A673 (cell line): ENCODE measurements around the gene CST6.

Experiments
- EZH2 ChIP-seq: fragments of 200-600 bp; sonication (generic); IDR thresholded peaks from 2 replicates; pipeline ENCODE4 v1.6.1; 2017; ENCODE audit warnings: borderline replicate concordance, low read depth, mild to moderate bottlenecking, mixed read lengths, antibody characterized with exemption, low read length; ENCODE audit not compliant: poor library complexity, severe bottlenecking
- TF ChIP-seq, protein P1 (sequence below): fragments of 300-800, 200-600 bp; sonication (generic); conservative IDR thresholded peaks from 2 replicates; pipeline ENCODE4 v1.5.1; 2017; ENCODE audit warnings: low read depth, mild to moderate bottlenecking, antibody characterized with exemption, low read length, moderate library complexity, mixed read lengths

DNA sequence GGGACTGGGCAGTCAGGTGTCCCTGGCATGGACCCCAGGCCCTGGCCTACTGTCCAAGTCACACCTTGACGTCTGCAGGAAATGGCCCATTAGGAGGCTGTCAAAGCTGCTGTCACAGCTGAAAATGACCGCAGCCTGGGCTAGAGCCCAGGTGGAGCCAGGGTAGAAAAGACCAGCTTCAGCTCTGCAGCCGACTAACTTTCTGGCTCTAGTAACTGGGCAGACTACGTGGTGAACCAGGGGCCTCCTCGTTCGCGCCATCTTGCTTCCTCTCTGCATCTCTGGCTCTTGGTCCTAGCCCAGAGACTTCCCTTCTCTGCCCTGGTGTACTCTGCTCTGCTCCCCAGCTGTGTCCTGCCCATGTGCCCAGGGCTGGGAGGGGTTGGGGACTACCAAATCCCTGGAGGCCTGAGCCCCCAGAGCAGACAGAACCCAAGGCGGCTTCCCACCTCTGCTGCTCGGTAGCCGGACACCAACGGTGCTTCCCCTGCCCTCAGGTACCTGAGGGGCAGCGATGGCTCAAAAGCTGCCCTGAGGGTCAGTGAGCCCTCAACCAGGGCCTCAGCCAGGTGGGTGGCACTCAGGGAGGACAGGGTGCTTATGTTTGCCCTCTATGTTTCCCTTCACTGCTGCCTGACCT, 30.6 kb upstream of the CST6 start:
- TF ChIP-seq, protein P1, sequence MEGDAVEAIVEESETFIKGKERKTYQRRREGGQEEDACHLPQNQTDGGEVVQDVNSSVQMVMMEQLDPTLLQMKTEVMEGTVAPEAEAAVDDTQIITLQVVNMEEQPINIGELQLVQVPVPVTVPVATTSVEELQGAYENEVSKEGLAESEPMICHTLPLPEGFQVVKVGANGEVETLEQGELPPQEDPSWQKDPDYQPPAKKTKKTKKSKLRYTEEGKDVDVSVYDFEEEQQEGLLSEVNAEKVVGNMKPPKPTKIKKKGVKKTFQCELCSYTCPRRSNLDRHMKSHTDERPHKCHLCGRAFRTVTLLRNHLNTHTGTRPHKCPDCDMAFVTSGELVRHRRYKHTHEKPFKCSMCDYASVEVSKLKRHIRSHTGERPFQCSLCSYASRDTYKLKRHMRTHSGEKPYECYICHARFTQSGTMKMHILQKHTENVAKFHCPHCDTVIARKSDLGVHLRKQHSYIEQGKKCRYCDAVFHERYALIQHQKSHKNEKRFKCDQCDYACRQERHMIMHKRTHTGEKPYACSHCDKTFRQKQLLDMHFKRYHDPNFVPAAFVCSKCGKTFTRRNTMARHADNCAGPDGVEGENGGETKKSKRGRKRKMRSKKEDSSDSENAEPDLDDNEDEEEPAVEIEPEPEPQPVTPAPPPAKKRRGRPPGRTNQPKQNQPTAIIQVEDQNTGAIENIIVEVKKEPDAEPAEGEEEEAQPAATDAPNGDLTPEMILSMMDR = no peak
- TF ChIP-seq EZH2 = no peak
